ENCODE measurements around the gene SELENOK.
A peak's percentile ranks its signal among the peaks of the same experiment; 100 is the strongest.
"Not testable (repeated sequence)": the region's sequence is repeated elsewhere in the genome, so short reads cannot be mapped to it uniquely, and the experiment has no call there.

The SELENOK gene

DNA sequence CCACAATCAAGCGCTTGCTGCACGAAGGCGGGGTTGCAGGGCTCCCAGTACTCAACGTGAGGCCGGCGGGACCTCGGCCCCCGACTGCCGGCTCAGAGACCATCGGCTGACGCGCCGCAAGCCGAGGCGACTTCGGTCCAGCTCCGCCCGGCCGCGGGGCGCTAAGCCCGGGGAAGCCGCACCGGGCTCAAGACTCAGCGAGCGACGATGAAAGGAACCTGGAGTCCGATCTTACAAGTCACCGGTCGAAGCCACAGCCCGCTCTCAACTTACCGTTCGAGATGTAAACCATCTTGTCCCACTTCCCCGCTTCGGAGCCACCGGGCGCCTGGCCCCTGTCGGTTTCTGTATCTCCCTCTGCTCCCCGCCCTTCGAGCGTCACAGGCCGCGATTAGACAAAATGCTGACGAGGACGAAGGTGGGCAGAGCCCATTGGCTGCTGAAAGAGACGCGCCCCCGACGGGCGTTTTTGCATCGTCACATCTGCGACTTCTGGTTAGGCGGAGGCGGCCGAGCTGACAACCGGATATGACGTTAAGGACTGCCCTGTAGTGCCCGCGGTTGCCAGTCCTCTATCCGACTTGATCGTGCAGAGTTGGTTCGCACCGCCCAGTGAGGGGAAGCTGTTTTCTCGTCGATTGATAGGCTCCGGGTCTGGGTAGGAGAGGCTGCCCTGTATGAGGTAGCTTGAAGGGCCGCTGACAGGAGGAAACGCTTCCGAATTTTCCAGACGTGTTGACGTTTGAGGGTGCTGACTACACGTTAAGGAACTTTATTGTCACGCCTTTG is at the start of gene SELENOK:
TSS of gene SELENOK (minus strand) at position 363 of the 789 bp plus-strand sequence.
- peak; percentile 99 for DNase-seq

- DNase-seq = peak; percentile 61
Observed at GRCh38 chr3:53941184-53941583, 49.5 kb upstream of the SELENOK start.

- no peak for DNase-seq
Observed at GRCh38 chr3:53940623-53941022, 49.0 kb upstream of the SELENOK start.

DNA sequence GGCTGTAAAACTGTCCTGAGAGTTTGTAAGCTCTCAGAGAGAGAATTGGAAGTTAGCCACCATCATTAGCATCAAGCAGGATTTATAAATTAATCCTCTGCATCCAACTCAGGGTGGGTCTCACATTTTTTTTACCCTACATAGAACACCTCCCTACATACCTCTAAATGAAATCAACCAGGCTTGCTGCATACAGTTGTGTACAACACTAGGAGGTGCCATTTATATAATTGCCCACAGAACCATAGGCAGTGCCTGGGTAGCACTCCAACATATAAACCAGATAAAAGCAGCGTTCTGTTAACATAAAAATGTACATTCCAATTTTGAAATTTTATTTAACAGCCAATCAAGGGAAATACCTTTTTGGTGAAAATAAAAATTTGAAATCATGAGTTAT is 48.2 kb upstream of the SELENOK start:
- no peak for DNase-seq

GRCh38 chr3:53939086-53939582 is 47.5 kb upstream of the SELENOK start:
- no peak for DNase-seq

DNA sequence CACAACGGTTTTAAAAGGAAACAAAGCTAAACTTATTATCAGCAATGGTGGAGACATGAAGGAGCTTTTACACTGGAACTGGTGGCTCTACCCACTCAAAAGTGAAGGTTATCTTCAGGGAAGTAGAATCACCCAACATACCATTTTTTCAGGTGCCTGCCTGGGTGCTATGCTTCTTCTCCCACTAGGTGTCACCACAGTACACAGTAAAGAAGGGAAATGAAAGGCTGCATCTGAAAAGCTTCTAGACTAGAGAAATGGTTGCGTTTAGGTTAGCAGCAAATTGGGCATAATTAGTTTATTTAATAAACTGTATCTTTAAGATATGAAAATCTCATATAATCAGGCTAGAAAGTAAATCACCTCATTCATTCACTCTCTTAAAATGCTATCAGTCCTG is 47.0 kb upstream of the SELENOK start:
- peak; percentile 45 for DNase-seq

- DNase-seq = no peak
Observed at GRCh38 chr3:53936347-53936746, 44.7 kb upstream of the SELENOK start.

- DNase-seq = no peak
Observed at GRCh38 chr3:53935283-53935901, 43.7 kb upstream of the SELENOK start.

DNA sequence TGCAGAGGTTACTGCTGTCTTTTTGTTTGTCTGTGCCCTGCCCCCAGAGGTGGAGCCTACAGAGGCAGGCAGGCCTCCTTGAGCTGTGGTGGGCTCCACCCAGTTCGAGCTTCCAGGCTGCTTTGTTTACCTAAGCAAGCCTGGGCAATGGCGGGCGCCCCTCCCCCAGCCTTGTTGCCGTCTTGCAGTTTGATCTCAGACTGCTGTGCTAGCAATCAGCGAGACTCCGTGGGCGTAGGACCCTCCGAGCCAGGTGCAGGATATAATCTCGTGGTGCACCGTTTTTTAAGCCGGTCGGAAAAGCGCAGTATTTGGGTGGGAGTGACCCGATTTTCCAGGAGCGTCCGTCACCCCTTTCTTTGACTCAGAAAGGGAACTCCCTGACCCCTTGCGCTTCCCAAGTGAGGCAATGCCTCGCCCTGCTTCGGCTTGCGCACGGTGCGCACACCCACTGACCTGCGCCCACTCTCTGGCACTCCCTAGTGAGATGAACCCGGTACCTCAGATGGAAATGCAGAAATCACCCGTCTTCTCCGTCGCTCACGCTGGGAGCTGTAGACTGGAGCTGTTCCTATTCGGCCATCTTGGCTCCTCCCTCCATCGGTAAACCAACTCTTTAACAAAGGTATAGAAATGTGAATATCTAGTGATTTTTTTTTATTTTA is 35.7 kb upstream of the SELENOK start:
- DNase-seq = not testable (repeated sequence)

DNA sequence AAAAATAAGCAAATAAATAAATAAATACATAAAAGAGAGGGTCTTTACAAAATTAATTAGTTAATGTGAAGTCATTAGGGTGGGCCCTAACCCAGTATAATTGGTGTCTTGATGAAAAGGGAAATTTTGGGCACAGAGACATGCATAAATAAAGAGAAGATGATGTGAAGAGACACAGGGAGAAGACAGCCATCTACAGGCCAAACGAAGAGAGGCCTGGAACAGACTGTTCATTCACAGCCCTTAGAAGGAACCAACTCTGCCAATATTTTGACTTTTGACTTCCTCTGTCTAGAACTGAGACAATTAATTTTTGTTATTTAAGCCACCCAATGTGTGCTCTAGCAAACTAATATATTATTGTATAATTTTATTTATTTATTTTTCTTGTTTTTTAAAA is 29.6 kb upstream of the SELENOK start:
- peak; percentile 18 for DNase-seq

- no peak for DNase-seq
Observed at GRCh38 chr3:53919741-53920140, 28.1 kb upstream of the SELENOK start.

GRCh38 chr3:53913401-53913800 is 21.7 kb upstream of the SELENOK start:
- DNase-seq = no peak

DNA sequence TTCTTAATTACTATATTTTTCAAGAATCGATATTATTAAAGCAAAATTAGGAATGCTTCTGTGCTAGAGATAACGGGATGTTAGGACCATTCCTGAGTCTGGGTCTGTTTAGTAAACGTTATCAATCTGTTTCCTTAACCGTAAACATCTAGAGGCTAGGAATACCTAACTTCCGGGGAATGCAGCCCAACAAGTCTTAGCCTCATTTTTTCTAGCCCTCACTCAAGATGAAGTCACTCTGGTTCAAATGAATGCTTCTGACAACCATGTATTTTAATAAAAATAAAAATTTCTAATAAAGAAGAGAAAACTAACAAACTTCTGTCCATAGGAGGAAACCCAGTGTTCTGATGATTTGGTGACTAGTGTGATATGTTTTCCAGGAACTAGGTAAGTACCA is 11.1 kb upstream of the SELENOK start:
- DNase-seq = no peak

DNA sequence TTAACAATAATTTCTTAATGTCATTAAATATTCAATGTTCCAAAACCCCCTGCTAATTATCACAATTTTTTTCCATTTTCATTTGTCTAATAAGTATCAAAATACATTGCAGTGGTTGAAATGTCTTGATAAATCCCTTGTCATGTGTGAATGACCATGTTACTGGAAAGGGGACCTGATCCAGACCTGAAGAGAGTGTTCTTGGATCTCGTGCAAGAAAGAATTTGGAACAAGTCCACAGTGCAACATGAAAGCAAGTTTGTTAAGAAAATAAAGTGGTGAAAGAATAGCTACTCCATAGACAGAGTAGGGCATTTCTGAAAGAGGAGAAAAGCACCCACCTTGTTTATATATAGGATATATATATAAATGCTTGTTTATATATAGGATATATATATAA is 10.4 kb upstream of the SELENOK start:
- DNase-seq = no peak

GRCh38 chr3:53900666-53901331 is 9.1 kb upstream of the SELENOK start:
- no peak for DNase-seq

GRCh38 chr3:53899750-53900149 is 8.1 kb upstream of the SELENOK start:
- no peak for DNase-seq

DNA sequence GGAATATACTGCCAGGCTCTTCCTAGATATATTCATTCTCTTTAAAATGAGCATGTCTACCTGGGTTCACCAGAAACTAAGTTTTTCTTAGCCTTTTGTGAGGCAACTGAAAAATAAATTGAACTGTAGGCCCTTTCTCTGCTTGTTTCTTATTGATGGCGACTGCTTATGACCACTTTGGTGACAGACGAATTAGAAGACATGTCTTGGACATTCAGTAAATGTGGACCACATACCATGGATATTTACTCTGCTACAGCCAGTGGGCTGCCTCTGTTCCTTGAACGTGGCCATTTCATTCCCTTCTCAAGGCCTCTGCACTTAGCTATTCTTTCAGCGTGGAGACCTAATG is 603 bp upstream of the SELENOK start:
- DNase-seq = no peak

DNA sequence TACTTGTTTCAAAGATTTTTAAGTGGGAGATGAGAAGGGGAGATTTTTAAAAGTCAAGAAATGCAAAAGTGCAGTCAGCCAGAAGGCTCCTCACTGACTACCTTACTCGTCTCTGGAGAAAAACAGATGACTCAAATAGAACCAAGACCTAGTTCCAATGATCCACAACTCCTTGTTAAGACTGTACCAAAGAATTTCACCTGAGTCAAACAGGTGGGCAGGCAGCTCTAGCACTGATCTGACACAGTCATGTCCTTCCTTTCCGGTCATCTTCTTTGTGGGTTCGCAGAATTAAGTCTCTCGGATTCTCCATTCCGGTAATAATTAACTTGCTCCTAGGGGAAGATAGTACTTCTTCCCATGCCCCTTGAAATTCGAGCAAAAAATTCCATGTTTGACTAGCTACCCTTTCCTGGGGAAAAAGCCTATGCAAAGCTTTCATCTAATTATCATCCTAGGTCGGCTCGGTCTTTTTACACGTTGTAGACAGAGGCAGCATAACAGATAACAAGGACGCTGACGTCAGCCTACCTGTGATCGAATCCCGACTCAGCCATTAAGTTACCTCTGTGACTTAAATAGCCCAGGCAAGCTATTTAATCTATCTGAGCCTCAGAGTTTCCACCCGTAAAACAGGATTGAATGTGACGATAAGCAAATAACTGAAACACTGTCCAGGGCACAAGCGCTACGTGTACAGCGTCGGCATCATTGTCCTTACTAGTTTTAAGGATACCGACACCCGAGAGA is 758 bp downstream of the SELENOK start:
- no peak for DNase-seq

DNA sequence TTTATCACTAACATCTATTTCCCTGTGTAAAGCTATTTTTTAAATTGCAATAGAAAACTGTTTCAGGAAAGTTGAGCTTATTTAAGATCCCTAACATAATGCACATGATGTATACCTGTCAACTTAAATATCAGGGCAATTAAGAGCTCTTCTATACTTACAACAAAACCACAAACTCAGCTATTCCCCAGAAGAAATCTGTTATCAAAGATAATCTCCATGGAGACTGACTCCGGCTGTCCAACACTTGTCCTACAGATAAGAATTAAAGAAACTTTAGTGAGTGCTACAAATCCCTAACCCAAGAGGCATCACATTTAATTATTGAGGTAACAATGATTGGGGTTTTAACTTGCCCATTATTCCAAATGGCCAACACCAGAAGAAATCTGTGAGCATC is 3.4 kb downstream of the SELENOK start:
- no peak for DNase-seq

DNA sequence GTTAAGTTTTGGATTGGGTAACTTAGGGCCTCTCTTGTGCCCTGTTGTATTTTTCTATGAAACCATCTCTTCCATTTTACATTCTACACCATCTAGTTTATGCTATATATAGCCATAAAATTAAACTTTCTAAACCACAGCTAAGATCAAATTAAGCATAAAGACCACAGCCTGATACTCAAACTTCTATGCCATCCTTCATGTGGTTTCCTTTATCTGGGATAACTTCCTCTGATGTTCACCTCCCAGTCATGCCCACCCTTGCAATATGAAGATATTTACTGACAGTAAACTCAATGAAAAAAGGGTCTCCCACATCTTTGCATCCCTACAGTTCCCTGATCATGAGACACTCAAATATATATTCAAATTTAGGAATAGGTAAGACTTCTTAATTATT is 4.2 kb downstream of the SELENOK start:
- no peak for DNase-seq

- no peak for DNase-seq
Observed at GRCh38 chr3:53885239-53885638, 6.4 kb downstream of the SELENOK start.

DNA sequence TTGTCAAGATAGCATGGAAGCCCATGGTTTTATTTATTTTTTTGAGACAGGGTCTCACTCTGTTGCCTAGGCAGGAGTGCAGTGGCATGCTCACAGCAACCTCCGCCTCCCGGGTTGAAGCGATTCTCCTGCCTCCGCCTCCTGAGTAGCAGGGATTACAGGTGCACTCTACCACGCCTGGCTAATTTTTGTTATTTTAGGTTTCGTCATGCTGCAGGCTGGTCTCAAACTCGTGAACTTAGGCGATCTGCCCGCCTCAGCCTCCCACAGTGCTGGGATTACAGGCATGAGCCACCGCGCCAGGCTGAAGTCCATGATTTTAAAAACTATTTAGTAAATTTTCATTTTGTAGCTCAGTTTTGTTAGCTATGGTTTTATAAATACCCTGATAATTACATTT is 7.0 kb downstream of the SELENOK start:
- no peak for DNase-seq

DNA sequence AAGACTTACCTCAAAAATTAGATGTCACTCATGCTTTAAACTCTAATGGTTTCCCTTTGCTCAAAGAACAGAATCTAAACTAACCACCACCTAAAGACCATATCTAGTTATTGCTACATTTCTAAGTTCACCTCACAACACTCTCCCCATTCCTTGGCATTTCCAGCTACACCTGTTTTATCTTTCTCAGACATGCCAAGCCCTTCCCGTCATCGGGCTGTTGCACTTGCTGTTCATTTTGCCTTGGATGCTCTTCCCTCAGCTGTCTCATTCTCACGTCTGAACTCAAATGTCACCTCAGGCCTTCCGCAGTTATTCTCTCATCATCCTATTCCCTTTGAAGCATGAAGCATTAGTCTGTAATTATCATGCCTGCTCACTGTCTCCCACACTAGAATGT is 8.7 kb downstream of the SELENOK start:
- no peak for DNase-seq
